ENCODE measurements around the gene GAL3ST3. TPM values are rescaled to one million over a fixed set of nuclear protein-coding genes. Genes with fewer than 3 reads are reported as not detected.

GAL3ST3 gene
- polyA plus RNA-seq, 1 experiment, result not detected

- ChIA-PET POLR2A (interaction anchor here (0.6 to 1.2 kb wide), 2 partner anchors 8 to 222 kb away, joined by 3 to 4 read pairs; no protein-coding TSS in a partner anchor), CTCF (interaction anchor here (0.6 to 4.7 kb wide), 23 partner anchors 10 to 934 kb away, joined by 3 to 40 read pairs (median 4); partner anchors contain the start of genes CATSPER1 and RELA)
- no peak for DNase-seq (ENCODE audit: low read depth)
- no peaks in the 10 kb centered on the region; the same call in 1 of the 2 replicates for H3K27me3 ChIP-seq (ENCODE audit: control insufficient read depth, insufficient read depth, low read length)
- H3K4me3 ChIP-seq (ENCODE audit: low read depth, low read length), result no peak overlapping the region
- TF ChIP-seq, protein P1, sequence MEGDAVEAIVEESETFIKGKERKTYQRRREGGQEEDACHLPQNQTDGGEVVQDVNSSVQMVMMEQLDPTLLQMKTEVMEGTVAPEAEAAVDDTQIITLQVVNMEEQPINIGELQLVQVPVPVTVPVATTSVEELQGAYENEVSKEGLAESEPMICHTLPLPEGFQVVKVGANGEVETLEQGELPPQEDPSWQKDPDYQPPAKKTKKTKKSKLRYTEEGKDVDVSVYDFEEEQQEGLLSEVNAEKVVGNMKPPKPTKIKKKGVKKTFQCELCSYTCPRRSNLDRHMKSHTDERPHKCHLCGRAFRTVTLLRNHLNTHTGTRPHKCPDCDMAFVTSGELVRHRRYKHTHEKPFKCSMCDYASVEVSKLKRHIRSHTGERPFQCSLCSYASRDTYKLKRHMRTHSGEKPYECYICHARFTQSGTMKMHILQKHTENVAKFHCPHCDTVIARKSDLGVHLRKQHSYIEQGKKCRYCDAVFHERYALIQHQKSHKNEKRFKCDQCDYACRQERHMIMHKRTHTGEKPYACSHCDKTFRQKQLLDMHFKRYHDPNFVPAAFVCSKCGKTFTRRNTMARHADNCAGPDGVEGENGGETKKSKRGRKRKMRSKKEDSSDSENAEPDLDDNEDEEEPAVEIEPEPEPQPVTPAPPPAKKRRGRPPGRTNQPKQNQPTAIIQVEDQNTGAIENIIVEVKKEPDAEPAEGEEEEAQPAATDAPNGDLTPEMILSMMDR (IDR thresholded peaks at IDR 0.05; ENCODE audit: insufficient read depth, low read depth, low read length), result peak; percentile 97
- no peaks in the 10 kb centered on the region for H3K36me3 ChIP-seq (ENCODE audit: control insufficient read depth, insufficient read depth, low read length)
These were observed 3.8 kb downstream of the GAL3ST3 start for GRCh38 chr11:66045177-66045639.

DNA sequence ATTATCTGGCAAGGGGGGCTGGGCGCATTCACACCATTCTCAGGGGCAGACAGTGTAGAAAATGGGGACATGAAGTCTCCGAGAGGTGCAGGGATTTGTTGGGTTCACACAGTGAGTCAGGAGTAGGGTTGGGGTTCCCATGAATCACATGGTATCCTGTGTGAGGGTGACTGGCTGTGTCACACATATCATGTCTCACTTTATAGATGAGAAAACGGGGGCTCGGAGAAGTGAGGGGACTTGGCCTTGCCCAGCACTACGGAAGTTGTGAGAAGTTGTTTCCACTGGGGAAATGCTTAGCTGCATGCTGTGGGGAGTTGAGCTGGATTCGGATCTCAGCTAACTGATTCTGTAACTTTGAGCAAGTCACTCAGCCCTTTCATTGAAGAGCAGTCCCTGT is 4.2 kb downstream of the GAL3ST3 start:
- H3K4me3 ChIP-seq (ENCODE audit: low read depth, low read length), result no peak overlapping the region
- no peaks in the 10 kb centered on the region for H3K36me3 ChIP-seq (ENCODE audit: control insufficient read depth, insufficient read depth, low read length)
- TF ChIP-seq, protein P1 (IDR thresholded peaks at IDR 0.05; ENCODE audit: insufficient read depth, low read depth, low read length), result no peak
- no peaks in the 10 kb centered on the region; the same call in 1 of the 2 replicates for H3K27me3 ChIP-seq (ENCODE audit: control insufficient read depth, insufficient read depth, low read length)
- ChIA-PET POLR2A (interaction anchor here (0.6 to 1.2 kb wide), 3 partner anchors 9 to 222 kb away, joined by 3 to 4 read pairs (median 4); no protein-coding TSS in a partner anchor), CTCF (interaction anchor here (0.6 to 4.7 kb wide), 25 partner anchors 9 to 934 kb away, joined by 3 to 40 read pairs (median 4); partner anchors contain the start of genes CATSPER1 and RELA)
- DNase-seq (ENCODE audit: low read depth), result no peak

DNA sequence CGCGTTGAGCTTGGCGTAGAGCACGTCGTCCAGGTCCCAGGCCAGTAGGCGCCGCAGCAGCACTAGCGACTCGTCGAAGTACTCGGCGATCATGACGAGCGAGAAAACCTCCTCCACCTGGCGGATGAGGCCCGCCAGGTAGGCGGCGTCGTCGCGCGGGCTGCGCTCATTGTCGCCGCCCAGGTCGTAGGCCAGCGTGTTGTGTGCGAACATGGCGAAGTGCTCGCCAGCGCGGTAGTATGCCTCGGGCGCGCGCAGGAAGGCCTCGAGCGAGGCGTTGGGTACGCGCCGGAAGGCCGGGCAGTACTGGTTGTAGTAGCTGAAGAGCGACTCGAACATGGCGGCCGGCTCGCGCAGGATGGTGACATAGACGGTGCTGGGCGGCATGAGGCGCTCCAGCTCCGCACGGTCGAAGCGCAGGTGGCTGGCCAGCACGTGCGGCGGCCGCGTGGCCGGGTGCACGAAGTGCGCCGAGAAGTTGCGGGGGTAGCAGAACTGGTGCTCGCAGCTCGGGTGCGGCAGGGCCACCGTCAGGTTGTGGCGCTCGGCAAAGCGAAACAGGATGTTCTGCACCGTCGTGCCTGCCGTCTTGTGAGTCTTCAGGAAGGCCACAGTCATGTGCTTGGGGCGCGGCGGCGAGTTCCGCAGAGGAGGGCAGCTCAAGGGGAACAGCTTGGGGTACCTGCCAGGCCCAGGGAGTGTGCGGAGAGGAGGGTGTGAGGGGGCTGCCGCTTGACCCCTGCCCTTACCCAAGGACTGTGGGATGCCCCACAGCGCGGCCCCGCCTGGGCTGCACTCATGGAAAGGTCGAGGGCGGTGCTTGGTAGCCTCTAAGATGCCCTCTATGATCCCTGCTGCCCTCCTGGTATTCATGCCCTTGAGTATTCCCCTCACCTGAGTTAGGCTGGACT is 5.7 kb downstream of the GAL3ST3 start:
- DNase-seq (ENCODE audit: low read depth), result no peak
- Histone ChIP-seq H3K4me3 (ENCODE audit: low read depth, low read length) (no peak overlapping the region), H3K36me3 (ENCODE audit: control insufficient read depth, insufficient read depth, low read length) (no peaks in the 10 kb centered on the region), H3K27me3 (ENCODE audit: control insufficient read depth, insufficient read depth, low read length) (no peaks in the 10 kb centered on the region; the same call in none of the 2 replicates)
- CTCF ChIA-PET, result interaction anchor here (0.8 to 4.7 kb wide), 8 partner anchors 8 to 332 kb away, joined by 3 to 40 read pairs (median 10); partner anchors contain the start of genes CATSPER1 and KAT5
- POLR2A ChIA-PET, result no interaction called here
- TF ChIP-seq, protein P1 (IDR thresholded peaks at IDR 0.05; ENCODE audit: insufficient read depth, low read depth, low read length), result no peak

DNA sequence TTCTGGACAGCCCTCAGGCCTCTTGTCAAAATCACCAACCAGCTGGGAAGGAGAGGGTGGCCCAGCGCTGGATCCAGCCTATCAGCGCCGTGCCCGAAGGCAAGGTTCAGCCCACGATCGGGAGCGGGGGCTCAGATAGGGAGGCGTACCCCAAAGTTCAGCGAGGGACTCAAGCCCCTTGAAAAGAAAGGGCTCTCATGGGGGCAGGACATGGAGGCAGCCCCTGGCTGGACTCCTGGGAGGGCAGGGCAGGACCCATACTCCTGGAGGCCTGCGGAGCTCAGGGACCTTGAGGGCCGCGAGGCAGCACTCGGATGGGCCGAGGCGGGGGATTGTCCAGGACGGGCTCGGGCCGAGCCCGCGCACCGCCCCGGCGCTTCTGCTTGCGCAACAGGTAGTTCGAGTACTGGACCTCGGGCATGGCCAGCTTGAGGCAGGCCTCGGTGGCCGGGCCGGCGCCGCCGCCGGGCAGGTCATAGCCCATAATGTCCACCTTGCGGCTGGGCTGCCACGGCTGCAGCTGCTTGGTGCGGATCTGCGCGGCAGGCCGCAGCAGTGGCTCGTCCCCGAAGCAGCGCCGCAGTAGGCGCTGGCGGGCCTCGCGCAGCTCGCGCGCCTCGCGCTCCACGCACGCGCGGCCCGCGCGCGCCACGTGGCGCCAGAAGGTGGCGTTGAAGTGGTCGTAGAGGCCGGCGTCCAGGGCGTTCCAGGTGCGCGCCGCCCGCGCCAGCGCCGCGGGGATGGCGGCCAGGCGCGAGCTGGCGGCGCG is 6.5 kb downstream of the GAL3ST3 start:
- CTCF ChIA-PET, result interaction anchor here (0.6 to 4.7 kb wide), 4 partner anchors 12 to 1593 kb away, joined by 3 to 40 read pairs (median 6); no protein-coding TSS in a partner anchor
- no peaks in the 10 kb centered on the region for H3K36me3 ChIP-seq (ENCODE audit: control insufficient read depth, insufficient read depth, low read length)
- POLR2A ChIA-PET, result no interaction called here
- H3K27me3 ChIP-seq (ENCODE audit: control insufficient read depth, insufficient read depth, low read length), result no peaks in the 10 kb centered on the region; the same call in none of the 2 replicates
- TF ChIP-seq, protein P1 (IDR thresholded peaks at IDR 0.05; ENCODE audit: insufficient read depth, low read depth, low read length), result no peak
- no peak for DNase-seq (ENCODE audit: low read depth)
- no peak overlapping the region for H3K4me3 ChIP-seq (ENCODE audit: low read depth, low read length)

Measured in BJ (cell line).